ENCODE measurements around the gene CDH23.
A peak's percentile ranks its signal among the peaks of the same experiment; 100 is the strongest.

CDH23 gene

GRCh38 chr10:71783917-71784678, 387.4 kb downstream of the CDH23 start:
- TF ChIP-seq CTCF (conservative IDR thresholded peaks at IDR 0.05; ENCODE audit: low read depth, low read length): no peak
- DNase-seq (ENCODE audit: low read depth): no peak
- no peak overlapping the region for H3K4me3 ChIP-seq (ENCODE audit: low read depth, low read length)

- TF ChIP-seq CTCF (conservative IDR thresholded peaks at IDR 0.05; ENCODE audit: low read depth, low read length): no peak
- no peak overlapping the region for H3K4me3 ChIP-seq (ENCODE audit: low read depth, low read length)
- no peak for DNase-seq (ENCODE audit: low read depth)
Observed at GRCh38 chr10:71784679-71785272, 388.1 kb downstream of the CDH23 start.

- no peak for TF ChIP-seq CTCF (conservative IDR thresholded peaks at IDR 0.05; ENCODE audit: low read depth, low read length)
- H3K4me3 ChIP-seq (ENCODE audit: low read depth, low read length): no peak overlapping the region
- no peak for DNase-seq (ENCODE audit: low read depth)
Observed at GRCh38 chr10:71788954-71789353, 392.2 kb downstream of the CDH23 start.

GRCh38 chr10:71789871-71790270, 393.2 kb downstream of the CDH23 start:
- no peak overlapping the region for H3K4me3 ChIP-seq (ENCODE audit: low read depth, low read length)
- no peak for DNase-seq (ENCODE audit: low read depth)
- TF ChIP-seq CTCF (conservative IDR thresholded peaks at IDR 0.05; ENCODE audit: low read depth, low read length): no peak

- TF ChIP-seq CTCF (conservative IDR thresholded peaks at IDR 0.05; ENCODE audit: low read depth, low read length): no peak
- DNase-seq (ENCODE audit: low read depth): no peak
- no peak overlapping the region for H3K4me3 ChIP-seq (ENCODE audit: low read depth, low read length)
Observed at GRCh38 chr10:71790749-71791440, 394.2 kb downstream of the CDH23 start.

GRCh38 chr10:71795248-71795647, 398.5 kb downstream of the CDH23 start:
- no peak overlapping the region for H3K4me3 ChIP-seq (ENCODE audit: low read depth, low read length)
- TF ChIP-seq CTCF (conservative IDR thresholded peaks at IDR 0.05; ENCODE audit: low read depth, low read length): no peak
- peak; percentile 49 for DNase-seq (ENCODE audit: low read depth)

Data from choroid plexus epithelial cell (primary cell).